Measurements from ENCODE around the gene SNX22.

DNA sequence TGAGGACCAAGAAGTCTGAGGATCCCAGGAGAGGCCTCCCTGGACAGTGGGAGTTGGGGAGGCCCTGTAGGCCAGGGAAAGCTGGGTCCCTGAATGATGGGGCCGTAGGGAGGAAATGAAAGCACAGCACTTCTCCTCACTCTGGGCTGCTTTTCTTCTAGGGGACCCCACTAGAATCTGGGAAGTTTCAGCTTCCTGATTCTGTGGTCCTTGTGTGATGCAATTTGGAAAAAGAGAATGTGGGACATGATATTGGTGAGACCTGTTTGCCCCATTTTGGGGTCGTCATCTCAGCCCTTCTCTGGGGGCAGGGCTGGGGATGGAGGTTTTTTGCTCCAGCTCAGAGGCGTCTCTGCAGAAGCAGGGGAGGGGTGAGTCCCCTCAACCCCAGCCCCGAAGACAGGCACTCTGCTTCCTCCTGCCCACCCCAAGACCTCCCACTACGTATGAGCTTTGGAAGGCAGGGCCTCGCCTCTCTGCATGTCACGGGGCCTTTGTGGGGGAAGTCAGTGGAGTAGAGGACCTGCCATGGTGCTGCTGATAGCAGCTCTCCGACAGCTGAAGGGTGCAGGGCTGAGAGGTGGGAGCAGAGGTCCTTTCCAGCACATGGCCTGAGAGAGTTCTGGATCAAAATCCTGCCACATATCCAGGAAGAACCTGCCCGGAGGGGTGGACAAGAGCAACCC lies 1.5 kb upstream of the SNX22 start:
- TF ChIP-seq EP300 (IDR thresholded peaks at IDR 0.05) (no peak), POLR2AphosphoS5 (IDR thresholded peaks at IDR 0.05) (no peak), POLR2A (IDR thresholded peaks at IDR 0.05; ENCODE audit: low read depth) (no peak)
- TF ChIP-seq, protein P1, sequence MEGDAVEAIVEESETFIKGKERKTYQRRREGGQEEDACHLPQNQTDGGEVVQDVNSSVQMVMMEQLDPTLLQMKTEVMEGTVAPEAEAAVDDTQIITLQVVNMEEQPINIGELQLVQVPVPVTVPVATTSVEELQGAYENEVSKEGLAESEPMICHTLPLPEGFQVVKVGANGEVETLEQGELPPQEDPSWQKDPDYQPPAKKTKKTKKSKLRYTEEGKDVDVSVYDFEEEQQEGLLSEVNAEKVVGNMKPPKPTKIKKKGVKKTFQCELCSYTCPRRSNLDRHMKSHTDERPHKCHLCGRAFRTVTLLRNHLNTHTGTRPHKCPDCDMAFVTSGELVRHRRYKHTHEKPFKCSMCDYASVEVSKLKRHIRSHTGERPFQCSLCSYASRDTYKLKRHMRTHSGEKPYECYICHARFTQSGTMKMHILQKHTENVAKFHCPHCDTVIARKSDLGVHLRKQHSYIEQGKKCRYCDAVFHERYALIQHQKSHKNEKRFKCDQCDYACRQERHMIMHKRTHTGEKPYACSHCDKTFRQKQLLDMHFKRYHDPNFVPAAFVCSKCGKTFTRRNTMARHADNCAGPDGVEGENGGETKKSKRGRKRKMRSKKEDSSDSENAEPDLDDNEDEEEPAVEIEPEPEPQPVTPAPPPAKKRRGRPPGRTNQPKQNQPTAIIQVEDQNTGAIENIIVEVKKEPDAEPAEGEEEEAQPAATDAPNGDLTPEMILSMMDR (IDR thresholded peaks at IDR 0.05): no peak

Measured in esophagus muscularis mucosa (tissue), 4 donors.